ENCODE measurements around the gene FTO. TPM values are rescaled to one million over a fixed set of nuclear protein-coding genes. Genes with fewer than 3 reads are reported as not detected.
"Not testable (repeated sequence)": the region's sequence is repeated elsewhere in the genome, so short reads cannot be mapped to it uniquely, and the experiment has no call there.

The FTO gene
- total RNA-seq, 1 donor from 2014 or later, result 66.4 TPM

DNA sequence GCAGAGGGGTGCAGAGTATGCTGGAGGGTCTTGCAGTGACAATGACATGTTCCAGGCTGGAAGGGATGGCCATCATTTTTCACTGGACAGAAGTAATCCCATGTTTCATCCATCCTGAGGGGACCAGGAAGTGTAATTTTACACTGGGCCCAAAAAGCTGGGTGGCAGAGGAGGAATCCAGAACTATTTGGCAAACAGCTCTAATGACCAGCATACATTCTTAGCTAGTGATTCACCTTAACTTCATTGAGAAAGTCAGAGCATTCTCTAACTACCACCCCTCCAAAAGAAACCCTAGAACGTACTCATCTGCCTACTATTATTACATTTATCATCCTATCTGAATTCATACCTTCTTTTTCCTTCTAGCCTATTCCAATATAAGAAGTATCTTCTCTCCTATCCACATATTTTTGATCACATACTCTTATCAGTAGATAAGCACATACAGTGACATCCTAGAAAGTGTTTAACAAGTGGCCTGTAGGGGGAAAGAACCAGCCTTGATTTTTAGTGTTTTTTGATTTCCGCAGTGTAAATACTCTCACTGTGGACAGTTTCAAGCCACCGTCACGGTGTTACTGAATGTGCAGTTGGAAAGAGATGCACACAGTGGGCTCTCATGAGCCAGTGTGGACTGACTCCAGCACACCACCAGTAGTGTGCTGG is 118.1 kb downstream of the FTO start:
- intact Hi-C loops (cut with micrococcal nuclease), result no loop called here

DNA sequence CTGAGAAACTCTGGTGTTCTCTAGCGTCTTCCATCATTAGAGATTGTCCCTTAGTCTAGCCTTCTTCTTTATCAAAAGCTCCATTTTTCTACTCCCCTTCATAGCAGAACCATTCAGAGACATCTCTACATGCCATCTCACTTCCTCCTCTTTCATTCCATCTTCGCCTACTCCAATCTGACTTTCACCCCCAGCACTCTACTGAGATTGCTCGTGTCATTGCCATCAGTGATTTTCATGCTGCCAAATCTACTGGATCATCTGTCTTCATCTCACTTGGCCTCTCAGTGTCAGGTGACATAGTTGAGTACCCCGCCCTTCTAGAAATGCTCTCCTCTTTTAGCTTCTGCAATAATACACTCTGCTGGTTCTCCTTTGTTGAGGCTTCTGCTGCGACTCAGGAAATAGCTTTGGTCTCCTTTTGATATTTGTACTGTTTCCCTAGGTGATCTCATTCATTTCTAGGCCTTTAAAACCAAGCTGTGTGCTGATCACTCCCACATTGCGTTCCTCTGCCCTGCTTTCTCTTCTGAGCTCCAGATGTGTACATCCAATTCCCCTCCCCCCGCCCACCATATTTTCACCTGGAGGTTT is 119.1 kb downstream of the FTO start:
- intact Hi-C loops (cut with micrococcal nuclease), result no loop called here

DNA sequence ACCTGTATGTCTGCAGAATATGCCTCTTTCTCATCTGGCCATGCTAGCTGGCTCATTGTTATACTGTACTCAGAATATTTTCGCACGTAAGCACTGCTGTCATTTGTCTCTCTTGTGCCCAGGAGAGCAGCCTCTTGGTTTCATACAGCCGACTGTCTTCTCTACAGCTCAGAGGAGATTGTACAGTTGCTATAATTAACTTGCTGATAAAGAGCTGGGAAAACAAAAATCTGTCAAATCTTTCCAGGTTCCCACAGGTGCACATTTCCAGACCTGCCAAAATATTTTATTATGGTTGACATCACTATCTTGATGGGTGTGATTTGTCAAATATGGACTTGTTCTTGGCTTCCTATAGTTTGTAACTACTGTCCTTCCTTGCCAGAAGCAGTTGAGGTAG is 122.7 kb downstream of the FTO start:
- intact Hi-C loops (cut with micrococcal nuclease), result no loop called here

DNA sequence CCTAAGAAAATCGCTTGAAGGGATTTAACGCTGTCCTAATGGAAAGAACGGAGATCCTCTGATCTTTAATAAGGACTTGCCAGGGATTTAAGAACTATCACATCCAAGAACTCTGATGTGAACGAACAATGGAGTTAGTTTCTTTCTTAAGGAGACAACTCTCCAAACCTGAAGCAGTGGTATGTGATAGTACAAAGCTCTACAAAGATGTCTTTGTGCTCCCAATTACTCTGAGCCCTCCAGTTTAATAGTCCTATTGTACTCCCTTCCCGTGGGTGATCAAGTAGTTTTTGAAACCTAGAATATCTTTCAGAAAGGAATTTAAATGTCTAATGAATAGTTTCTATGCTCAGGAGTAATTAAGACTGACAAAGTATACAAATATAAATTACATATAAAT is 123.8 kb downstream of the FTO start:
- intact Hi-C loops (cut with micrococcal nuclease), result no loop called here

DNA sequence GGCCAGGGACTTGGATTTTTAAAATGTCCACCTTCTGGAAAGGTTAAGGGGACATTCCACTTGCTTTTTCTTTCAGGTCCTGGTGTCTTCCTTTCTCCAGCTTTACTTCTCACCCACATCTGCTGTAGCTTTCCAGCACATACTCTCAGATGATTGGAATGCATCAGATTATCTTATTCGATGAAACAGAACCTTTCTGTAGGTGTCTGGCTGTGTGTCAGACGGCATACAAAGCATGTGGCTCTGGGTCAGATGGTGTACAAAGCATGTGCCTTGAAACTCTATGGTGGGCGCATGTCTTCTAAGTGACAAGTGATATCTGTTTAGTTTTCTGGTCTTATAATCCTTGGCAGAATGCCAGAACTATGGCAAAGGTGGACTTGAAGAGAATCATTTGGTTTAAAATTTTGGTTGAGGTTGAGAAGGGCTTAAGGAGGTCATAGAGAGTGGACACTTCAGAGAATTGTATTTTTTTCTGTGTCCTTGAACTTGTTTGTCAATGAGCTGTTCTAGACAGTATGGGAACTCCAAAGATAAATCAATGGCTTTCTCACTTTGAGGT is 125.3 kb downstream of the FTO start:
- intact Hi-C loops (cut with micrococcal nuclease), result no loop called here

DNA sequence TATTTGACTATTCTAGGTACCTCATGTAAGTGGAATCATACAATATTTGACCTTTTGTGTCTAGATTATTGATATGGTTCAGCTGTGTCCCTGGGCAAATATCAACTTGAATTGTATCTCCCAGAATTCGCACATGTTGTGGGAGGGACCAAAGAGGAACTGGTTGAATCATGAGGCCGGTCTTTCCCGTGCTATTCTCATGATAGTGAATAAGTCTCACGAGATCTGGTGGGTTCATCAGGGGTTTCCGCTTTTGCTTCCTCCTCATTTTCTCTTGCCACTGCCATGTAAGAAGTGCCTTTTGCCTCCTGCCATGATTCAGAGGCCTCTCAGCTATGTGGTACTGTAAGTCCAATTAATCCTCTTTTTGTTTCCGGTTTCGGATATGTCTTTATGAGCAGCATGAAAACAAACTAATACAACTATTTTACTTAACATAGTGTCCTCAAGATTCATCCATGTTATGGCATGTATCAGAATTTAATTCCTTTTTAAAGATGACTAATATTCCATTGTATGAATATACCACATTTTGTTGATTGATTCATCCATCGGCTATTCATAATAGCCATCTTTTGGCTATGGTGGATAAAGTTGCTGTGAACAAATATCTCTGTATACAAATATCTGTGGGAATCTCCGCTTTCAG is 129.1 kb downstream of the FTO start:
- intact Hi-C loops (cut with micrococcal nuclease), result no loop called here

DNA sequence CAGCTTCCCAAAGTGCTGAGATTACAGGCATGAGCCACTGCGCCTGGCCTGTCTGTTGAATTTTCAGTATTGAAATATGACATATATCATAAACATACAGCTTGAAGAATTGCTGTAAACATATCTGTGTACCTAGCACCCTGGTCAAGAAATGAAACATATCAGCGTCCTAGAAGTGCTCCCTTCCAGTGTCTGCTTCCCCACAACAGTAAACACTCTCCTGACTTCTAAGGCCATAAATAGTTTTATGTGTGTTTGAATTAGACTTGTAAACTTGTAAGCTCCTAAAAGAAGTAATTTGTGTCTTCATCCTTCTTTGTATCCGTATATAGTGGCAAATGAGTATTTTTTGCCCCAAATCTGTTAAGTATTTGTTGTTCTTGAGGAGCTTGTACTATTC is 132.2 kb downstream of the FTO start:
- intact Hi-C loops (cut with micrococcal nuclease), result no loop called here

DNA sequence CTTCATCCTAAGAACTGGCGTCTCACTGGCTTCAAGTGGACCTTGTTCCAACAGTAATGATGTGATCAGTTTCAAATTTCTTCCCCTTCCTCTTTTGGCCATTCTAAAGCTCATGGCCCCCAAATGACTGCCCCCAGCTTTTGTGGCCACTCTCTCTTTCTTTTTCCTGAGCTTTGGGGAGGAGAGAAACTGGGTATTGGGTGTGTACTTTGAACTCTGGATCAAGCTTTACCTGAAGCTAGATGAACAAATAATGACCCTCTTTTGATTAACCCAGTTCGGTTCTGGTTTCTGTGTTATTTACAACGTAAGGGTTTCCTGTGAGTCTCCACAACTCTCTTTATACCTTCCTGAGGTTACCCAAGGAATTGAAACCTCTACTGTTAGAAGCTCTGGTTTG is 132.7 kb downstream of the FTO start:
- intact Hi-C loops (cut with micrococcal nuclease), result no loop called here

DNA sequence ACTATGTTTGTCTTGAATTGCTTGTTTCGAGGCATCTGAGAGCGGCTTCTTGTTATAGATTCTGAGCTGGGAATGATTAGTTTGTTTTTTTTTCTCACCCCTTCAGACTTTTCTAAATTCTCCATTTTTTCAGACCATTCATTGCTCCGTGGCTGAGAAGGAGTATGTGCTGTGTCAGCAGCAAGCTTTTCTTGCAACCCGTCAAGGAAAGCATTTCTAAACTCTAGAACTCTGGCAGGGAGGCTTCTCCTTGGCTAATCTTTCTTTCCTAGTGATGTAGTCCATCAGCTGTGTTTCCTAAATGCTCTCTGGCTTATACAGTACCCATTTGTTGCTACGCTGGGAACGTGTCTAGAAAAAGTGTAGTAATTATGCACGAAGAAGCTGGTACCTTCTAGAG is 133.5 kb downstream of the FTO start:
- intact Hi-C loops (cut with micrococcal nuclease), result no loop called here

DNA sequence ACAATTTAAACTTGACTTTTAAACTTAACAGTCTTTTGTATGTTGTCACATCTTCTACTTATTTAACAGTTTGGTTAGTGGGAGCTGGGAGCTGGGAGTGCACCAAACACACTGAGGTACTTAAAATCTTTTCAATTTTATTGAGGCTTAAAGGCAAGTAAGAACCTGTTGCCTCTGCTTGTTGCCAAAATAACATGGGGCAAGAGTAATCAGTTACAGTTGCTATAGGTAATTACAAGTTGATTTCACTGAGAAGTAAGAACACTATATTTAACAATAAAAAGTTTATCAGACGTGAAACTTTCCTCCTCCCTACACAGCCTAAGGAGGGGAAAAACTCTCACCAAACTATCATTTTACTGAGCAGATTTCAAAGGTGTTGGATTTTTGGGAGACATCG is 135.2 kb downstream of the FTO start:
- intact Hi-C loops (cut with micrococcal nuclease), result no loop called here

DNA sequence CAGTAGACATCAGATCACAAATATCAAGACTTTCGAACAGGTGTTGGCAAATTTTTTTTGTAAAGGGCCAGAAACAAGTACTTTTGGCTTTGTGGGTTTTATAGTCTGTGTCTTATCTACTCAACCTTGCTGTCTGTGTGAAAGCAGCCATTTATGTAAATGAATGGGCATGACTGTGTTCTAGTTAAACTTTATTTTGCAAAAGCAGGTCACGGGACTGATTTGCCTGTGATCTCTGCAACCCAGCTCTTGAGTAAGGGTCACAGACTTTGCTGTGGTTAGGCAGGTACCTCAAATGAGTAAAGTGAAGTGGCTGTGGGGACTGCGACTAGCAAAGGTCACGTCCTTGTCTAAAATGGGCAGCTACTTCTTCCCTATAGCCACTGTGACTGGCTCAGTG is 136.5 kb downstream of the FTO start:
- intact Hi-C loops (cut with micrococcal nuclease), result no loop called here

DNA sequence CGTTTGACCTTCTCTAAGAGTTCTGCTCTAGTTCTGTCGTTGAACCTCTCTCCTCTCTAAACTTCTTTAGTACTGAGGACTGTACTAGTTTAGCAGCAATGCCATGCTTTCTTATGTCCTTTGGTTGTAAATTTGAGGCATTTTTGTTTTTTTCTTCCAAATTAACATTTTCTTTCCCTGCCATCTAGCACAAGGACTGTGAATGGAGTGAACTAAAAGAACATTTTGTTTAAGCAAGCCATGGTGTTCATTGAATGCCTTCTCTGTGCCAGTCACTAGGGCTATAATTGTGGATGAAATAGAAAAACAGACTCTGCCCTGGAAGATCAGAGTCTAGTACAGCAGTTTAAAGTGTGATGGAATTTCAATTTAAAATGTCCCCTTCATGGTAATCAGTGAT is 137.9 kb downstream of the FTO start:
- intact Hi-C loops (cut with micrococcal nuclease), result no loop called here

DNA sequence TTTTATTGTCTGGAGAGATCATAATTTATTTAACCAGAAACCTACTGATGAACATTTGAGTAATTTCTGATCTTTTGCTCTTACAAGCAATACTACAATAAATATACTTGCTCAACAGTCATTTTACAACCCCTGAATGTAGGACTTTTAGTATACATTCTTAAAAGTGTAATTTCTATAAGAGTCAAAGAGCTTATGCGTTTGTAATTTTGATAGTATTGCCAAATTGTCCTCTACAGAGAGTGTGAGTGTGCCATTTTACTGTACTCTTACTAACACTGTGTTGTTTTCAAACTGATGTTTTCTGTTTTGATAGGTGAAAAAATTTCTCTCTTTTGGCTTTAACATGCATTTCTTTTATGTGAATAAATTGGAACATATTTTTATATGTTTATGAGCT is 139.1 kb downstream of the FTO start:
- intact Hi-C loops (cut with micrococcal nuclease), result no loop called here

DNA sequence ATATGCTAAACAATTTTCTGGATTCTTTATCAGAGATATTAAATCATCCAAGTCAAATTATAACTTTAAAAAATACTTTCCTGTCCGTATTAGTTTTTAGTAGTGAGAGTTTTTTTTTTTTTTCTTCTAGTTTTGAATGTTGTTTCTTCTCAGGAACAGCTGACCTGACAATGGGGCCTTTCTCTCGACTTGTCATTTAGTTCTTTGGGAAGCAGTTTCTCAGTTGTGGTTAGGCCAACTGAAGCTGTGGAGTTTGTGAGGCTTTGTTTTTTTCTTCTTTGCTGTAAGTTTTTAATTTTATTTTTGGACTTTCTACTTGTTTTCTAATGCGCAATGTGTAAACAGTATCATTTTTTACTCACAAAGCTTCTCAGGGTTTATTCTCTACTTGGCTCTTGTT is 140.8 kb downstream of the FTO start:
- intact Hi-C loops (cut with micrococcal nuclease), result no loop called here

DNA sequence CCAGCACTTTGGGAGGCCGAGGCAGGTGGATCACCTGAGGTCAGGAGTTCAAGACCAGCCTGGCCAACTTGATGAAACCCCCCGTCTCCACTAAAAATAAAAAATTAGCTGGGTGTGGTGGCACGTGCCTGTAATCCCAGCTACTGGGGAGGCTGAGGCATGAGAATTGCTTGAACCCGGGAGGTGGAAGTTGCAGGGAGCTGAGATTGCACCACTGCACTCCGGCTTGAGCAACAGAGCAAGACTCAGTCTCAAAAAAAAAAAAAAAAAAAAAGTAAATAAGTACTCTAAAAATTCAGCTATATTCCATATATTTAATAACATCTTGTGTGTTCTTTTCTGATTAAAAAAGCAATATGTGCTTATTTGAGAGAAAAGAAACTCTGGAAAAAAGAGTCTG is 142.6 kb downstream of the FTO start:
- intact Hi-C loops (cut with micrococcal nuclease), result not testable (repeated sequence)

DNA sequence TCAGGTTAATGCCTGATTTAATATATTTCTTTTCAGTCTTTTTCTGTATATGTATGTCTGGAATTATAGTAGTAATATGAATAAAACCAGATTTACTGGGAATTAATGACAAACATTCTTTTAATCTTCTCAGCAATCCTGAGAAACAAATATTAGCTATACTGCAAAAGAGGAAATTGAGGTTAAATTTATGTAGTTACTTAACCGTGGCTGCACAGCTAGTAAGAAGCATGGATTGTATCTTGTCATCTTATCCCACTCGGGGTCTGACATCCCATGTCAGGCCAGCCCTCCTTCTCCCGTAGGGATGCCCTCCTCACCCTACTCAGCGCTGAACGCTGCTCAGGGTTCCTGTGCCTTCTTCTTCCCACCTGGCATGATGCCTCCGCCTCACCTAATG is 143.0 kb downstream of the FTO start:
- intact Hi-C loops (cut with micrococcal nuclease), result no loop called here

DNA sequence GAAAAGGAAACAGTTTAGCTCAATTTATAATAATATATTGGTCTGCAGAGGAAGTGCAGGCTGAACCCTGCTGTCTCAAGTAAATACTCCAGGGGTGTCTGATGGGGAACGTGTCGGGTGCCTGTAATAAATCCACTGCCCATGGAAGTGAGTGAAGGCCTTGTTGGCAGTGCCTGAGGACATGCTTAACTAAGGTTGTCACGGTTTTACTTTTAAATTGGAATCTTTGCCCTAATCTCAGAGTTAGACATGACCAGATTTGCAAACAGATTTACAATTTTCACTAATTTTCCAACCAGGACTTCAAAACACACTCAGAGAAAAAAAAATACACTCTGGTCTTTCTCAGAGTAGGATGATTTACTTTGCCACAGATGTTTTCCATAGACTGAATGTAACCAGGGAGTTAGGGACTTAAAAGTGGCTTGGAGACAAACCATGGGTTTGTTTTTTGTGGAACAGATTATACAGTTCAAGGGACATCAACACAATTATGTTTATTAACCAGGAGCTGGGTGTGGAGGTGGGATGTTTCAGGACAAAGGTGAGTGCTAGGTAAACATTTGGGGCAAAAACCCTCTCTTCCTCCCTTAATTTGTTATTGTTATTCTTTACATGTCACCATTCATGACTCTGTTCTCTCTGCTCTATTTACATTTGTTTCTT is 144.5 kb downstream of the FTO start:
- intact Hi-C loops (cut with micrococcal nuclease), result no loop called here

DNA sequence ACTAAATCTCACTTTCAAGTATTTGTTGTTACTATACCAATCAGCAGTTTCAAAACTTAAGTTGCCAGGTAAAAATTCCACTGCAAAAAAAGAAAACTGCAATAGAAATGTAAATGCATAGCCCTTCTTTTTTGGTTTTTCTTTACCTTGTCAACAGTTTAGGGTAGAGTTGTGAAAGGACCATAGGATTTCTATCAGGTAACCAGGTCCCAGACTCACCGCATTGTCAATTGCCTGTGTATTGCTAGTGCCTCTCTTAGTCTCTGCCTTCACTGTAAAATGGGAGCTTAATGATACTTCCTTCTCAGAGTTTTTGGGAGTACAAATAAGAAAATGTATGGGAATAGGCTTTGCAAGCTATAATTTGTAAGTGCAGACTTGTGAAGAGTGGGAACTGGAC is 145.0 kb downstream of the FTO start:
- intact Hi-C loops (cut with micrococcal nuclease), result no loop called here

DNA sequence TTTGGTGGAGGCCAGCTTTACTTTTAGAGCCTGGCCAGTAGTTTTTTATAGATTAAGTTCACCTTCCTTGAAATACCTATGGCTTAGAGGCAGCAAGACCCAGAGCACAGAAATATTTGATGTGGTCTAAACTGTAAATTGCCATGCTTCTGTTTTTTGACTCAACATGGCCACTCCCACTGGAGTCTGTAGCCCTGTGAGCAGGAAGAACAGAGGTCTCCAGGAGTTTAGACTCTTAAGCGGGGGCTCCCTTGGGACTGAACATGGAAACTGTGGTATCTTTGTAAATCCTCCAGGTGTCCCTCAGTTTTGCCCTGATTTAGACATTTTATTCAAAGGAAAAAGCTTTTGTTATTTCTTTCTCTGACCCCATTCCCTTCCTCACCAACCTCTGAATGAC is 145.6 kb downstream of the FTO start:
- intact Hi-C loops (cut with micrococcal nuclease), result no loop called here

DNA sequence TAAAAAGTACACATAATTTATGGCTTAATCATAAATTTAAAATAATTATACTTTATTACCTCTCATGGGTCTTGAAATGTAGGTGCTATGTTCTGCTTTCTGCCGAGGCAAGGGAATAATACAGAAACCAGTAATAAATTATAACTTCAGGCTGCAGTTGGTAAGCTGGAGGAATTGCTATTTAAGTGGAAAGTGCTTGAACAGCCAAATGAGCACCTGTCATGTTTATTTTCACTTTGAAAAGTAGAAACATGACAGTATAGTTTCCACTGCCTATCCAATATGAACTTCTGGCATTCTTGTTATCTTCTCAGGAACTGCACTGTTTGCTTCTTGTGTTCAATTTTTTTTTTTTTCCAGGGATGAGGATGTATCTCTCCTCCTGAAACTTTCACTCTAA is 146.0 kb downstream of the FTO start:
- intact Hi-C loops (cut with micrococcal nuclease), result no loop called here

DNA sequence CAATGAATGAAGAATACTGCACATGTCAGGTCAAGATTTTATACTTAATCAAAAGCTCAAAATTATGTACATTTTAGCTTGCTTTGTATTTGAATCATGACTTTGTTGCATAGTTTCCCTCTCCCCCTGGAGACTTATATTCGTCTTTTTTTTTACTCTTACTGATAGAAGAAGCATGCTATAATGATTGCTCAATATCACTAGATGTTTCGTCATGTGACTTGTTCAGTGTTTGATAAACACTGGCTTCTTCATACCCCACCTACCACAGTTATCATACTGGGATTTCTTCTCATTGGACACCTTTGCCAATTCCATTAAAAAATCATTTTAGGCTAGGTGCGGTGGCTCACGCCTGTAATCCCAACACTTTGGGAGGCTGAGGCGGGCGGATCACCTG is 148.7 kb downstream of the FTO start:
- intact Hi-C loops (cut with micrococcal nuclease), result no loop called here

DNA sequence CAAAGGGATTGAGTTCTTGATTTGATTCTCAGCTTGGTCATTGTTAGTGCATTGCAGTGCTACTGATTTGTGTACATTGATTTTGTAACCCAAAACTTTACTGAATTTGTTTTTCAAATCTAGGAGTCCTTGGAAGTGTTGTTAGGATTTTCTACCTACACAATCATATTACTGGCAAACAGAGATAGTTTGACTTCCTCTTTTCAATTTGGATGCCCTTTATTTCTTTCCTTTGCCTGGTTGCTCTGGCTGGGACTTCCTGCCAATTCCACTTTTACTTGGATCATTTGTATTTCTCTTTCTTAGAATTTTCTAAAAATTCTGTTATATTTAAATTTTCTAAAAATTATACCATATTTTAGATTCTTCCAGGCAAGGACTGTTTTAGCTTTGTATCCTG is 151.1 kb downstream of the FTO start:
- intact Hi-C loops (cut with micrococcal nuclease), result no loop called here
